Astrocyte of the spinal cord (primary cell): ENCODE data around the gene LRRC4B.

Experiments
- DNase-seq: peaks from one replicate; pipeline ENCODE4 v3.0.0; 2011; ENCODE audit warnings: low read depth, low spot score
- H3K4me3 ChIP-seq: 2 replicates; pipeline ENCODE4 v1.5.1; 2011; ENCODE audit warnings: low read depth, mild to moderate bottlenecking, low read length, moderate library complexity
- CTCF ChIP-seq: IDR thresholded peaks from 2 replicates; pipeline ENCODE4 v1.5.1; 2012; ENCODE audit warnings: low read depth, mild to moderate bottlenecking, low read length, inconsistent platforms
- in situ Hi-C: cut with HindIII; loops from 2 replicates; pipeline ENCODE4 v1.10.0; 2017; ENCODE audit warnings: low sequenced_read_pairs

Gene LRRC4B

DNA sequence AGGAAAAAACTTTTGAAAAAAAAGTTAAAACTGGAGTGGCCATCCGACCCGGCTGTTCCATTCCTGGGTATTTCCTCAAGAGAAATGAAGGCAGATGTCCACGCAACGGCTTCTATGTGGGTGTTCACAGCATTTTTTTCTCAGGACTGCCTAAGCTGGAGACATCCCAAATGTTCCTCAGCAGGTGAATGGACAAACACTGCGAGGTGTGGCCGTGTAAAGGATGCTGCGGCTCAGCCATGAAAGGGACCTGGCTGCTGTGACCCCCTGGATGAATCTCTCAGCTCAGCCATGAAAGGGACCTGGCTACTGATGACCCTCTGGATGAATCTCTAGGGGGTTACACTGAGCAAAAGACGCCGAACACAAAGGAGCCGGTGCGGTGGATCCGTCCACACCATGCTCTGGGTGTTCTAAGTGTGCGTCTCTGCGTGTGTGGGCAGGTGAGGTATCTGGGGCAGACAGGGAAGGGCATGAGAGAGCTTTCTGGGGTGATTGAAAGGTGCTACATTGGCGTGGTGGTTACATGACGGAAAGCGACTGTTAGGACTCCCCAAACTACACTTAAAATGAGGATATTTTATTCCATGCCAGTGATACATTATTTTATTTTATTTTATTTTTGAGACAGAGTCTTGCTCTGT is 47.3 kb downstream of the LRRC4B start:
- DNase-seq, result no peak
- H3K4me3 ChIP-seq, result no peak overlapping the region
- in situ Hi-C loops, result no loop called here
- no peak for TF ChIP-seq CTCF

DNA sequence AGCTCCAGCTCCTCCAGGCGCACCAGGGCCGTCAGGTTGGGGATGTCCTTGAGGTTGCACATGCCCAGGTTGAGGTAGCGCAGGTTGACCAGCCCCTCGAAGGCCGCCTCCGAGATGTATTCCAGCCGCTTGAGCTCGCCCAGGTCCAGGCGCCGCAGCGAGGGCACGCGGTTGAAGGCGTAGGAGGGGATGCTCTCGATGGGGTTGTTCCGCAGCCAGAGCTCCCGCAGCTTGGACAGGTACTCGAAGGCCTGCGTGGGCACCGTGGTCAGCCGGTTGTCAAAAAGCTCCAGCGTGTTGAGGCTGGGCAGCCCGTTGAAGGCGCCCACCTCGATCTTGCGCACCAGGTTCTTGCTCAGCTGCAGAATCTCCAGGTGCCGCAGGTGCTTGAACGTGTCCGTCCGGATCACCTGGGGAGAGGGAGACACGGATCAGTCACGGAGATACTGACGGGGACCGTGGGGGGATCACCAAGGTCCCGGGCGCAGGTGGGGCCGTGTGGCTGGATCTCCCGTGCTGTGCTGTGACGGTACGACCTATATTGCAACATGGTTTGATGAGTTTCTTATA is 49.1 kb downstream of the LRRC4B start:
- H3K4me3 ChIP-seq, result no peak overlapping the region
- in situ Hi-C loops, result no loop called here
- DNase-seq, result no peak
- TF ChIP-seq CTCF, result no peak

GRCh38 chr19:50518091-50519005 is 49.9 kb downstream of the LRRC4B start:
- TF ChIP-seq CTCF, result no peak
- in situ Hi-C loops, result no loop called here
- no peak for DNase-seq
- no peak overlapping the region for H3K4me3 ChIP-seq

DNA sequence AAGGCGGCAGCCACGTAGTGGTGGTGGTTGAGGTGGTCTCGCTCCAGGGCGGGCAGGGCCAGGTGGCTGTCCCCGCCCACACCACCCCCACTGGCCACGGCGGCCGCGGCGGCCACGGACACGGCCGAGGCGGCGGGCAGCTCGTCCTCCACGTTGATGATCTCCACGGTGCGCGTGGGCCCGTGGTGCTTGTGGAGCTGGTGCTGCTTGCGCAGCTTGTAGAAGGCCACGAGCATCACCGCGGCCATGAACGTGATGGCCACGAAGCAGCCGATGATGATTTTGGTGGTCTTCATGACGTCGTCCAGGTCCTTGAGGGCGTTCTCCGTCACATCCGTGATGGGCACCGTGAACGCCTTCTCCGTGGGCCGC is 50.5 kb downstream of the LRRC4B start:
- TF ChIP-seq CTCF, result no peak
- H3K4me3 ChIP-seq, result no peak overlapping the region
- no peak for DNase-seq
- in situ Hi-C loops, result no loop called here

DNA sequence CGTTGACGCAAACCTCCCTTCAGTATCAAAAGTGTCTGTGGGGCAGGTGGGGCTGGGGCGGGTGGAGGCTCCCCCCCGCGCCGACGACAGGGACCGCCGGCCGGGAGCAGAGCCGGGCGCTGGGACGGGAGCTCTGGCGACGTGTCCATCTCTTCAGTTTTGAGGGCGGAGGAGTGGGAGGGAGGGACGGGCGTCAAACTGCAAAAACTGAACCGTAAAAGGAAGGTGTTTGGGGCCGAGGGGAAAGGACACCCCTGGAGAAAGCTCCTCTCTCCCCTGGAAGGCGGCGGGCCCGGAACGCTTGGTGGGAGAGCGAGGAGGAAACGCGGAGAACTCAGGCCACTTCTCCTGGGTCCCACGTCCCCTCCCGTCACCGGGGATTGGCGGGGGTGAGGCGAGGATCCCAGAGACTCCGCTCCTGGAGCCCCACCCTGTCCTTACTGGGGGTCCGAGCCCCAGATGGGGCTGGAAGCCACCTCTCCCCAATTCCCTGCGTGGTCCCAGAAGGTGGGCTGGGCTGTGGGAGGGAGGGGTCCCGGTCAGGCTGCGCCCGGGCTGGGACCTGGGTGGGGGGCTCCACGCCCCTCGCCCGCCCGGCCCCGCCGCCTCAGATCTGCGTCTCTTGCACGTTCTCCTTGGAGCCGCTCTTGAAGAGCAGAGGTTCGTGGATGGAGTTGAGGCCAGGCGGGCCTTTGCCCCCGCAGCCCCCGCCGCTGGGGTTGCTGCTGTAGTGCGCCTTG is 51.1 kb downstream of the LRRC4B start:
- in situ Hi-C loops, result no loop called here
- no peak overlapping the region for H3K4me3 ChIP-seq
- TF ChIP-seq CTCF, result no peak
- DNase-seq, result no peak

DNA sequence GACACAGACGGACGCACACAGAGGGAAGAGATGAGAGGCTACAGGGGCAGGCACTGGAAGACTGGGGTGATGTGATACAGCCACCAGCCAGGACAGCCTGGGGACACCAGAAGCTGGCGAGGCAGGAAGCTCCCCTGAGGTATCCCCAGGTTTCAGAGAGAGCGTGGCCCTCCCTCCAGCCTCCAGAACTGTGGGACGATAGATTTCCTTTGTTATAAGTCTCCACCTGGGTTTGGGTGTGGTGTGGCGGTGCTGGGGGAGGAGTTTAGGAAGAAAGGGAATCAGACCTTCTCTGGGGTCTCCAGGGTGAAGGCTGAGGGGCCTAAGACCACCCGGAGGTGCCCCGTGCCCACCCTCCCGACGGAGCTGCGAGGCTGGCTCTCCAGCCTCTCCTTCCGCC is 51.8 kb downstream of the LRRC4B start:
- in situ Hi-C loops, result no loop called here
- H3K4me3 ChIP-seq, result no peak overlapping the region
- TF ChIP-seq CTCF, result no peak
- no peak for DNase-seq
